HG02981 (cell line): ENCODE data around the gene BCHE.

Source experiments
- ATAC-seq: cut with Tn5 transposase; IDR thresholded peaks from one replicate; pipeline ENCODE4 v1.9.1; 2021; ENCODE audit warnings: mild to moderate bottlenecking, moderate library complexity; ENCODE audit not compliant: unreplicated experiment

Gene BCHE

DNA sequence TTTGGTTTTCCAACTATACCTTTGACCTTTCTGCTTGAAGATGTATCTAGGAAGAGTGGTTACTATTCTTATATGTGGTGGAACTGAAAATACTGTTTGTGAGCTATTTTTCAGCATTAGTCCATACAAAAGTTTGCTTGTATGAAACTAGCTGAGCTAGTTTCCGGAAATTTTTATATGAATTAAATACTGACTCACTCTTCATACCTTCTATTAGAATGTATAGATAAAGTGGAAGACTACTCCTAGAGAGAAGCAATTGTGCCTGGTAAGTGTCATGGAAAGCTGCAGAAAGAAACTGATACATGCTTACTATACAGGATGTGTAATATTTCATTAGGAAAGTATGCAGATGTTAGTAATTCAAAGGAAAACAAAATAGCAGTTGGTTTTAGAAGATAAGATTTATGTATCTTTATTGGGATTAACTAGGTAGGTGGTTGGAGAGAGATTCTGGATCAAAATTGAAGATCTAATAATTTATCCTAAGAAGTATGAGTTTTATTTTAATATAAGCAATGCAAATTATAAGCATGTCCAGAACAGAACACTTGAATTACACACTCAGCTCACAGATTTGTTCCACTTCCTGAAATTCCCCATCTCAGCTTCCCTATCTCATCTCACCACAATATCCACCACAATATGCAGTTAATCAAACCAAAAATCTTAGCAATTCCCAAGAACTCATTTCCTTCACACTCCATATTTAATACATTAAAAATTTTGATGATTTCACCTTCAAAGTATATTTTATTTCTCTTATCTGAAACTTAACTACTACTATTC is 82.8 kb downstream of the BCHE start:
- no peak for ATAC-seq

DNA sequence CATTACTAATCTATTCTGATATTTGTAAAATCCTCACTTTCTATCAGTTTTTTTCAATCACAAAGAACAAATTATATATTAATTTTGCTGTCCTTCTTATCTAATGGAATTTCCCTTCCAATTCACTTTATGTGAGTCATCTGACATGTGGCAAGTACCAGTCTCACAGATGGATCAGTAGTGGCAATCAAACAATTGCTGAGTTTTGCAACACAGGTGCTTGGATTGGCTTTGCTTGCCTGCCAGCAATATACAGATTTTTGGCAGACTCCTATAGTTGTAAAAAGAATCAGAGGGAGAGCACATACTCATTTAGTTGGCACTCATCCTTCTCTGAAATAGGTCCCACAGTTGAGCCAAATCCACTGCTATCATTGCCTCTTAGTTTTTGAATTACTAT is 83.7 kb downstream of the BCHE start:
- no peak for ATAC-seq

DNA sequence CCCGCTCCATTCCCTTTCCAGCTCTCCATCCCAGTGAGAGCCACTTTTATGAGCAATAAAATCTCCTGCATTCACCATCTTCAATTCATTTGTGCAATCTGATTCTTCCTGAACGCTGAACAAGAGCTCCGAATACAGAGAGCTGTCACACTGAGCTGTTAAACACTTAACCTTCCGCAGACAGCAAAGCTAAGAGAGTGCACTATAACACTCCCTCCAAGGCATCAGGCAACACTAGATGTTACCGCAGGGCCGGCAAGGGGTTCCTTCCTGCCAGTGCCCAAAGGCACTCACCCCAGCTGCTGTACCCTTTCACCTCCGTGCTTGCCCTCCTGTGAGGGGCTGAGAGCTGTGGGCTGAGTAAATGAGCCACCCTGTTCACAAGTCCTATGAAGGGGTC is 85.6 kb downstream of the BCHE start:
- no peak for ATAC-seq

GRCh38 chr3:165749821-165750220 is 87.4 kb downstream of the BCHE start:
- no peak for ATAC-seq

DNA sequence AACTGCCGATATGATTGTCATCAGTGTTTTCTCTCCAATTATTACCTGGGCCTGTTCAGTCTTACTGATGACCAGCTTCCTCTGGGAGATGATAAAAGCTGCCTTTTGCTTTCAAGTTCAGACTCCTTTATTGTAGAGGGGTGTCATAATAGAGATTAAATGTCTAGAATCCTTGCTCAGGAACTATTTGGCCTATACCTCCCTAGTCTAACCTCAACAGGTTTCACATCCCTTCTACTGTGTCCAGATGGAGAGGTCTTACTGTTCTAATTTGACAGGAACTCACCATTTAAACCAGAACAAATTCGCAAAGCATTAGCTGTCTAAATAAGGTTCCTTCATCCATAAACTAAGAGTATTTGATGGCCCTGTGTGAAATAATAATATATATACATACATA is 88.0 kb downstream of the BCHE start:
- ATAC-seq, result no peak

GRCh38 chr3:165748094-165748493 is 89.1 kb downstream of the BCHE start:
- ATAC-seq, result no peak

DNA sequence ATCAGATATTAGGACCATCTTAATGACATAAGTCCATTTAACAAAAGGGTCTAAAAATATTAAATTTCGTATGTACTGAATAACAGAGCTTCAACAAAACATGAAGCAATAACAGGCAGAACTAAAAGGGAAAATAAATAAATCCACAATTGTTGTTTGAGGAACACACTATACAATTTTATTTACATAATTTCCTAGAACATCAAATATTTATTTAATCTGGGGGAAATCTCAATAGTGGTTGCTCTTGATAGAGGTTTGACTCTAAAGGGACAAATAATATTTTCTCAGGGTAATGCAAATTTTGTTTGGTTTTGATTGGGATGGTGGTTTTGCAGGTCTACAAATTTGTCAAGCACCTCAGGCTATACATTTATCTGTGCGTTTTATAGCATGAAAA is 90.3 kb downstream of the BCHE start:
- no peak for ATAC-seq

DNA sequence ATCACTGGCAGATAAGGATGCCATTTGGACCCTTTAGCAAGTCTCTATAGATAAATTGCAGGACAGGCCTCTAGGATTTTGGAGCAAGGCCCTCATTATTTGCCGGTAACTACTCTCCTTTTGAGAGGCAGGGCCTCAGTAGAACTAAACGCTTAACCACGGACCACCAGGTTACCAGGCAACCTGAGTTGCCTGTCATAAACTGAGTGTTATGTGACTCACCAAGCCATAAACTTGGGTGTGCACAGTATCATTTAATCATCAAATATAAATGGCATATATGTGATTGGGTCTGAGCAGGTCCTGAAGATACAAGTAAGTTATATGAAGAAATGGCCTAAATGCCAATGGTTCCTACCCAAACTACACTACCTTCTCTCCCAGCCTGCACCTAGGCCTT is 93.2 kb downstream of the BCHE start:
- no peak for ATAC-seq

DNA sequence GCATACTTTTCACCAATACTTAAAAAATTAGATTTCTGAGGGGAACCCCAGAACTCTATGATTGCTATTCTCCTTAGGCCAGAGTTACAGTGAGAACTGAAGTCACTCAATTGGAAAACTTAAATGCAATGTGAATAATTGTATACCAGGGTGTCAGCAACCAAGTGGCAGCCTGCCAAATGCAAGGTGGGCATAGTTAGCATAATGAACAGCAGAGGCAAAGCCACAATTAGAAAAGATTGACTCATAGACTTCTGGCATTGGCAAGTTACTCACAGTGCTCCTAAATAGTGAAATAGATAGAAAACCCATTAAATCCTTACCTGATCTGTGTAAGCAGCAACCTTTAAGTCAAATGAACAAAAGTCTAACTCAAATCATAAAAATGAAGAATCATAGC is 94.9 kb downstream of the BCHE start:
- ATAC-seq, result no peak

DNA sequence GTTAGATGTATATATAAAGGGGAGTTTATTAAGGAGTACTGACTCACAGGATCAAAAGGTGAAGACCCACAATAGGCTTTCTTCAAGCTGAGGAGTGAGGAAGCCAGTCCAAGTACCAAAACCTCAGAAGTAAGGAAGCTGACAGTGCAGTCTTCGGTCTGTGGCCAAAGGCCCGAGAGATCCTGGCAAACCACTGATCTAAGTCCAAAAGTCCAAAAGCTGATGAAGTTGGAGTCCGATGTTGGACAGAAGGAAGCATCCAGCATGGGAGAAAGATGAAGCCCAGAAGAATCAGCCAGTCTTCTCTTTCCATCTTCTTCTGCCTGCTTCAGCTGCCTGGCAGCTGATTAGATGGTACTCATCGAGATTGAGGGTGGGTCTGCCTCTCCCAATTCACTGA is 107.5 kb downstream of the BCHE start:
- no peak for ATAC-seq

- ATAC-seq, result no peak
These were observed 108.3 kb downstream of the BCHE start for GRCh38 chr3:165728924-165729323.

DNA sequence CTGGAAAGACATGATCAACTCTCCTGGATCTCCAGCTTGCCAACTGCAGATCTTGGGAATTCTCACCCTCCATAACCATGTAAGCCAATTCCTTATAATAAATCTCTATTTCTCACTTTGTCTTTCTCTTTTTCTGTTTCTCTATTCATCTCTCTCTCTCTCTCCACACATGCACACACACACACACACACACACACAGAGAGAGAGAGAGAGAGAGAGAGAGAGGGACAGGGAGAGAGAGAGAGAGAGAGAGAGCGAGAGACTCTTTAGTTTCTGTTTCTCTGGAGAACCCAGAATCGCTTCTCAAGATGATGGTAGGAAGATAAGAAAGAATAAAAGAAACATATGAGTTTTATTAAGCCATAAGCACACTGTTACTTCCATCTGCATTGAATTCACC is 111.9 kb downstream of the BCHE start:
- ATAC-seq, result no peak
